ENCODE results near the gene LCA5.

LCA5 gene

DNA sequence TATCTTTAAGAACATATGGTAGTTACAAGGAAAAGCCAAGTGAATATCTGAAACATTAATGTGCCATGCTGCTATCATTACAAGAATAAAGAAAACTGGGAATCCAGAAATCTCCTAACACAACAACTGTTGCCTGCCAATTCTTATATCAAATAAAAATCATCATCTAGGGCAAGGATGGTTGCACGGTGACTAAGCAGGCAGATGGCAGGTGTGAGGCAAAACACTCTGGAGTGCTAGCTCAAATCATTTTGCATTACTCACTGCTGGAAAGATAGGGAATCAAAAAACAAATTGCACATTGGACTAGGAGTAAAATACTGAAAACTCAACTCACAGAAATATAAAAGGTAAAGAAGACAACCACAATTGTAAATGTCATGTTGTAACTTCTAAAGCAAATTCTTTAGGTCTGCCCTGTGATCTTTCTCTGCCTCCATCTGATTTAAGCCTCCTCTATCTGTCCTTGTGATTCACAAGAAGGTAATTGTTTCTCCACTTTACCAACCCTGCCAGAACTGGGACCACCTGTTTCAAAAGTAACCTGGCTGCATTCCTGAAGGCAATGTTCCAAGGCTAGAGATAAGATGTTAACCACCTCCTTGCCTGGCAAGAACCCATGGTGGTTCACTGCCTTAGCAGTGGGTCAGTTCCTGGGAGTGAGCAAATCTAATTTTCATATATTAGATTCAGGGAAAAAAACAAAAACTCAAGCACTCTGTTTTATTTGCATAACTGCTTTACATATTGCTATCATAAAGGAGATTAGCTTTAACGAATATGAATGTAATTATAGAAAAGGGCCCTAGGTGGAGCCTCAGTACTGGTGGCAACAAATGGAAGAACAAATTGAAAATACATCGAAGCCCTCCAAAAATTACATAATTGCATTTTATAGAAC, 33.1 kb upstream of the LCA5 start:
- H3K27ac ChIP-seq: no peak overlapping the region
- TF ChIP-seq, protein P1, sequence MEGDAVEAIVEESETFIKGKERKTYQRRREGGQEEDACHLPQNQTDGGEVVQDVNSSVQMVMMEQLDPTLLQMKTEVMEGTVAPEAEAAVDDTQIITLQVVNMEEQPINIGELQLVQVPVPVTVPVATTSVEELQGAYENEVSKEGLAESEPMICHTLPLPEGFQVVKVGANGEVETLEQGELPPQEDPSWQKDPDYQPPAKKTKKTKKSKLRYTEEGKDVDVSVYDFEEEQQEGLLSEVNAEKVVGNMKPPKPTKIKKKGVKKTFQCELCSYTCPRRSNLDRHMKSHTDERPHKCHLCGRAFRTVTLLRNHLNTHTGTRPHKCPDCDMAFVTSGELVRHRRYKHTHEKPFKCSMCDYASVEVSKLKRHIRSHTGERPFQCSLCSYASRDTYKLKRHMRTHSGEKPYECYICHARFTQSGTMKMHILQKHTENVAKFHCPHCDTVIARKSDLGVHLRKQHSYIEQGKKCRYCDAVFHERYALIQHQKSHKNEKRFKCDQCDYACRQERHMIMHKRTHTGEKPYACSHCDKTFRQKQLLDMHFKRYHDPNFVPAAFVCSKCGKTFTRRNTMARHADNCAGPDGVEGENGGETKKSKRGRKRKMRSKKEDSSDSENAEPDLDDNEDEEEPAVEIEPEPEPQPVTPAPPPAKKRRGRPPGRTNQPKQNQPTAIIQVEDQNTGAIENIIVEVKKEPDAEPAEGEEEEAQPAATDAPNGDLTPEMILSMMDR (conservative IDR thresholded peaks at IDR 0.05): peak; percentile 82
- no peak for TF ChIP-seq ZFX (IDR thresholded peaks at IDR 0.05)

DNA sequence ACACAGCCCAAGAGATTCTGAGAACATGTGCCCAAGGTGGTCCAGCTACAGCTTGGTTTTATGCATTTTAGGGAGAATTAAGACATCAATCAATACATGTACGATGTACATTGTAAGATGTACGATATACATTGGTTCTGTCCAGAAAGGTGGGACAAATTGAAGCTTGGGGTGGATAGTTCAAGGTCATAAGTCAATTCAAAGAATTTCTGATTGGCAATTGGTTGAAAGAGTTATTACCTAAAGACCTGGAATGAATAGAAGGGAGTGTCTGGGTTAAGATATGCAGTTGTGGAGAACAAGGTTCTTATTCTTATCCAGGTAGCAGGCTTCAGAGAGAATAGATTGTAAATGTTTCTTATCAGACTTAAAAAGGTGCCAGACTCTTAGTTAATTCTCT, 31.8 kb upstream of the LCA5 start:
- no peak overlapping the region for H3K27ac ChIP-seq
- TF ChIP-seq, protein P1 (conservative IDR thresholded peaks at IDR 0.05): no peak
- TF ChIP-seq ZFX (IDR thresholded peaks at IDR 0.05): no peak

DNA sequence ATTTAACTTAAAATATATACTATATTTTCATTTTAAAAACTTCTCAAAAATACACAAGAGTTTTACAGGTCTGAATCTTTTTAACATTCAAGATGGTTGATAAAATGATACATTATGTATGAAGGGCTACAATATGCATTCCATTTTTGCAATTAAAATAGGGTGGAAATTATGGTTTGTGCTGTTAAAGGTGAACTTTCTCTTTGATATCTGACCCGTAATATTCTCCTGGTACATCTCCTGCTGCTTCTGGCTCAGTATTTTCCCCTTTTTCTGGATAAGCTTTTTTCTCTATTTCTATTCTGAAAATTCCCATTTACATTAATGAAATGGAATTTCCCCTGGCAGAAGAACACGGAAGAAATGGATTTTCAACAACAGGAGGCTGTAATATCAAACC, 27.4 kb upstream of the LCA5 start:
- TF ChIP-seq ZFX (IDR thresholded peaks at IDR 0.05): no peak
- TF ChIP-seq, protein P1 (conservative IDR thresholded peaks at IDR 0.05): no peak
- H3K27ac ChIP-seq: no peak overlapping the region

DNA sequence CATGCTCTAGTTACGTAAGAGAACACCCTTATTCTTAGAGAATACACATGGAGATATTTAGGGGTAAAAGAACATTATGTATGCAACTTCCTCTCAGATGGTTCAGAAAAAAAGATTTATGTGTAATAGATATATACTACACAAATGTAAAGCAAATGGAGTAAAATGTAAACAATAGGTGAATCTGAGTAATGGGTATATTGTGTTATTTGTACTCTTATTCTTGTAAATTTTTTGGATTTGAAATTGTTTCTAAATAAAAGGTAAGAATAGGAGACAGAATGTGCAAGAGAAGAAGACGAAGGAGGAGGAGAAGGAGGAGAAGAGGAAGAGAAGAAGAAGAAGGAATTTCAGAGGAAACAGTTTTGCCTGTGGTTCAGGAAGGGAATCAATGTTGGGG, 22.5 kb upstream of the LCA5 start:
- no peak for TF ChIP-seq ZFX (IDR thresholded peaks at IDR 0.05)
- TF ChIP-seq, protein P1 (conservative IDR thresholded peaks at IDR 0.05): no peak

DNA sequence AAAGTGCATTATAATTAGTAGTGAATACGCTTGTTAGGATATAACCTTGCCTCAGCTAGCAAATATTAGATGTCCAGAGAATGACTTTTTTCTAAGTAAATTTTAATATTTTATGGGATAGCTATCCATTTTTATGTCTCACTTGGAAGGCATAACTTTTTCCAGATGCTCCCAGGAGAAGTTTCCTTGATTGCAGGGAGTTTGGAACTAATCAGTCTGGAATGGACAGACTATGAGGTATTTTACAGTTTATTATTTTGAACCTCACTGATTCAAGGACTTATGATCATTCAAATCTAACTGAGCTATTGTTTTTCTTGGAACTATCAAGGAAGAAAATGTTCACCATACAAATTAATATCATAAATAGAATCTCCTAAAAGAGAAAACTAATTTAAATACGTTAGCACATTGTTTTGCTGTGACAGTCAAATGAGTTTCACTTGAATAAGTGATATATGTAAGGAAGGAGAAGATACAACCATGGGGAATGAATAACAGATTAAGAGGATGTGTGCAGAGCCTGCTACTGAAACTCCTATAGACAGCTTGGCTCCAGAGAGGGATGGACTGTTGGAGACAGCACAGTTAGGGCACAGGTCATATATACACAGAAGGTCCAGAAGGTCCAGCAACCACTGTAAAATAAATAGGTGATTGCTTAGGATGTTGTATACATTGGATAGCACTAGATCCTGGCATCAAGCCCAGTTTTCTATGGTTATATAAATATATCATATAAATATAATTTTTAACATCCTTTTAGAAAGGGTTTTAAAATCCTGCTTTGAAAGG, 20.6 kb upstream of the LCA5 start:
- TF ChIP-seq, protein P1 (conservative IDR thresholded peaks at IDR 0.05): no peak
- no peak for TF ChIP-seq ZFX (IDR thresholded peaks at IDR 0.05)

More for the DNA sequence above, 22.5 kb upstream of the LCA5 start:
- no peak overlapping the region for H3K27ac ChIP-seq

DNA sequence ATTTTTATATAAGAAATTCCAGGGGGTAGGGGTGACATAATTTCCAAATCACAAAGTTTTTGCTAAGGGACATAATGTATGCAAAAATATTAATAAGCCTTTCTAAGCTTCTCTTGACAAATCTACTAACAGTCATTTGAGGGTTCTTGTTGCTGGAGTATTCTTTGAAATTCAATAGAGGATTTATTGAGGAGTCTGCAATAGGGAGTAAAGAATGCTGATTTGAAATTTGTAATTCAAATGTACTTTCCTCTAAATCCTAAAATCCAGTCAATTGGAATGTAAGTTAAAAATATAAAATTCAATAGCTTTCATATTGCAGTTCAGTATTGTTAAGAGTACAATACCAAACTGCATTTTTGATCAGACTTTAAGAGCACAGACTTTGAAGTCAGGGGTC, 17.1 kb upstream of the LCA5 start:
- TF ChIP-seq, protein P1 (conservative IDR thresholded peaks at IDR 0.05): no peak
- TF ChIP-seq ZFX (IDR thresholded peaks at IDR 0.05): no peak
- H3K27ac ChIP-seq: no peak overlapping the region

More for the DNA sequence above, 20.6 kb upstream of the LCA5 start:
- no peak overlapping the region for H3K27ac ChIP-seq

DNA sequence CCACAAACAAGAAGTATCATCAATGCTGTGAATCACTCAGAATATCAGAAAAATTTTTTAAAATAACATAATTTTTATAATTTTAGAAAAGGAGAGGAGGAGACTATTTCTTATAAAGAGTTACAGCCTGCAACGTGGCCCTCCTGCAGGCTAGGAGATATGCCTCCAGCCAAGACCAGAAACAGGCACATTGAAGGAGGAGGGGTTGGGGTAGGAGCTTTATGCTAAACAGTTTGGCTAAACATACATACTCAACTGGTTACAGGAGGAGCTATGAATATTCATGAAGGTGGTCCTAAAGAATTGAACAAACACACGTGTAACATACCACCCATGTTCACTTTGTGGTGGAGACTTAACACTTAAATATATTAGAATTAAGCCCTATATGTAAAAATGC, 14.2 kb upstream of the LCA5 start:
- TF ChIP-seq ZFX (IDR thresholded peaks at IDR 0.05): no peak
- TF ChIP-seq, protein P1 (conservative IDR thresholded peaks at IDR 0.05): no peak
- H3K27ac ChIP-seq: no peak overlapping the region

Measured in C4-2B (cell line).